OCI-LY7 (cell line): Measurements from ENCODE around the gene MAPK13. TPM values are rescaled to one million over a fixed set of nuclear protein-coding genes. Genes with fewer than 3 reads are reported as not detected.

Experiments used
- BruUV-seq: library from RNA; stranded (reverse); fragments of 400-500 nt; replicated peaks from 2 replicates; lab custom pipeline; 2021; lab: Mats Ljungman, UMichigan
- CTCF ChIA-PET: fragments of 300-600 bp; sonication (Branson Sonifier 250); formaldehyde crosslinking; loops from one replicate; lab custom pipeline; 2022; ENCODE audit warnings: antibody characterized with exemption; ENCODE audit not compliant: unreplicated experiment; lab: Charles Lee
- POLR2A ChIA-PET: fragments of 300-600 bp; sonication (Branson Sonifier 250); formaldehyde crosslinking; loops from one replicate; lab custom pipeline; 2022; ENCODE audit warnings: antibody characterized with exemption; lab: Charles Lee
- DNase-seq: peaks from one replicate; pipeline ENCODE4 v3.0.0-alpha.2; 2015; ENCODE audit warnings: low spot score
- H2AFZ ChIP-seq: fragments of 200-600 bp; sonication (generic), shearing (Covaris generic); 2 replicates; pipeline ENCODE4 v1.6.1; 2014; ENCODE audit warnings: mild to moderate bottlenecking, antibody characterized with exemption, low read length, moderate library complexity
- H3K27ac ChIP-seq: fragments of 200-600 bp; sonication (generic); 2 replicates; pipeline ENCODE4 v1.5.1; 2014; ENCODE audit warnings: mixed run types, low read depth, mild to moderate bottlenecking, moderate library complexity, low read length, inconsistent platforms; ENCODE audit not compliant: poor library complexity, severe bottlenecking
- H3K36me3 ChIP-seq: fragments of 200-600 bp; sonication (generic); 2 replicates; pipeline ENCODE4 v1.6.1; 2014; ENCODE audit warnings: mild to moderate bottlenecking, antibody characterized with exemption, low read length, moderate library complexity, mixed read lengths; ENCODE audit not compliant: insufficient read depth
- H3K4me1 ChIP-seq: fragments of 200-600 bp; sonication (generic); 2 replicates; pipeline ENCODE4 v1.5.1; 2014; ENCODE audit warnings: mild to moderate bottlenecking, low read length; ENCODE audit not compliant: insufficient read depth, poor library complexity, severe bottlenecking
- H3K4me2 ChIP-seq: fragments of 200-600 bp; sonication (generic); 2 replicates; pipeline ENCODE4 v1.6.1; 2014; ENCODE audit warnings: mild to moderate bottlenecking, low read length
- H3K4me3 ChIP-seq: fragments of 200-600 bp; sonication (generic); 2 replicates; pipeline ENCODE4 v1.5.1; 2014; ENCODE audit warnings: mild to moderate bottlenecking, low read depth, low read length; ENCODE audit not compliant: poor library complexity, severe bottlenecking
- H3K79me2 ChIP-seq: fragments of 200-600 bp; sonication (generic); 2 replicates; pipeline ENCODE4 v1.6.1; 2016; ENCODE audit warnings: low read depth, mild to moderate bottlenecking, low read length, moderate library complexity, mixed read lengths; ENCODE audit not compliant: insufficient read depth
- H3K9me2 ChIP-seq: fragments of 200-600 bp; sonication (generic); 2 replicates; pipeline ENCODE4 v1.6.1; 2016; ENCODE audit warnings: mild to moderate bottlenecking, low read length, mixed read lengths; ENCODE audit not compliant: insufficient read depth
- H3K9me3 ChIP-seq: fragments of 200-600 bp; sonication (generic); 2 replicates; pipeline ENCODE4 v1.6.1; 2014; ENCODE audit warnings: mild to moderate bottlenecking, mixed run types, low read length, mixed read lengths
- H4K20me1 ChIP-seq: fragments of 200-600 bp; sonication (generic); 2 replicates; pipeline ENCODE4 v1.6.1; 2014; ENCODE audit warnings: mild to moderate bottlenecking, antibody characterized with exemption, low read length, moderate library complexity, mixed read lengths; ENCODE audit not compliant: insufficient read depth
- CTCF ChIP-seq: fragments of 200-600 bp; sonication (generic); conservative IDR thresholded peaks from 2 replicates; pipeline ENCODE4 v1.5.1; 2014; ENCODE audit warnings: mild to moderate bottlenecking, antibody characterized with exemption, low read length, moderate library complexity, mixed read lengths
- EZH2phosphoT487 ChIP-seq: fragments of 200-600 bp; sonication (generic); IDR thresholded peaks from 2 replicates; pipeline ENCODE4 v1.6.1; 2018; ENCODE audit warnings: low read depth, borderline replicate concordance, mild to moderate bottlenecking, mixed run types, antibody characterized with exemption, low read length, moderate library complexity, mixed read lengths
- intact Hi-C: fragments of 100-400 bp; cut with micrococcal nuclease; formaldehyde crosslinking; loops from one replicate; pipeline ENCODE4 v1.10.0; 2022; ENCODE audit not compliant: unreplicated experiment
- total RNA-seq, 2 experiments: library from RNA; depleted of rRNA in 1 of 2; stranded (reverse); fragments of >200 nt in 1 of 2; shearing (Covaris generic) in 1 of 2; gene quantifications; 2 replicates each; pipeline ENCODE4 v1.2.3, GENCODE V29; 2014 to 2022

The MAPK13 gene
- total RNA-seq, 2 experiments from 2014 or later: 0.88 to 1.8 TPM

- no peak for DNase-seq
- no TSS peak for BruUV-seq
- Histone ChIP-seq H3K9me3 (peaks cover under 1% of the 10 kb centered on the region; the same call in 1 of the 2 replicates), H3K27ac (no peak overlapping the region), H2AFZ (no peak overlapping the region), H3K4me1 (no peaks in the 10 kb centered on the region), H3K4me3 (no peak overlapping the region), H3K9me2 (no peaks in the 10 kb centered on the region), H3K4me2 (no peak overlapping the region), H4K20me1 (no peaks in the 10 kb centered on the region), H3K36me3 (no peaks in the 10 kb centered on the region), H3K79me2 (no peaks in the 10 kb centered on the region)
- ChIA-PET POLR2A (interaction anchor here (0.7 to 1.0 kb wide), 2 partner anchors 10 to 29 kb away, joined by 3 read pairs; no protein-coding TSS in a partner anchor), CTCF (no interaction called here)
- intact Hi-C loops: no loop called here
- TF ChIP-seq CTCF (no peak), EZH2phosphoT487 (no peak)
These were observed 20.0 kb downstream of the MAPK13 start for GRCh38 chr6:36150283-36150682.

DNA sequence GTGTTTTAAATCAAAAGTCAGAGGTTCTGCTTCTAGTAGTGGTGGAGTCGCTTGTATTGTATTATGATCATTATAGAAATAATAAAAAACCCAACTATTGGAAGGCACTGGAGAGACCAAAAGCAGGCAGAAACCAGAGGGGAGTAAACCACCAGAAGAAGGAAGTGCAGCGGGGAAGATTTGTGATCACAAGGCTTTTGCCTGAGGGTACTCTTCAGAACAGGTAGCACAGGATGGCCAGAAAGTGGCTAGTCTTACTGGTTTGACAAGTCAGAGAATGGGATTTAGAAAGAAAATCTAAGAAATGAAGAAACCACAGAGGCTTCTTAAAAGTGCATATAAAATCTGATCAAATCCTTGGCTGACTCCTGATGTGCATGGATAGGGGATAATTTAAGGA, 24.0 kb downstream of the MAPK13 start:
- Histone ChIP-seq H4K20me1 (no peaks in the 10 kb centered on the region), H3K79me2 (no peaks in the 10 kb centered on the region), H3K9me3 (peaks cover 9% of the 10 kb centered on the region; the same call in 1 of the 2 replicates), H3K4me3 (no peak overlapping the region), H2AFZ (no peak overlapping the region), H3K4me2 (no peak overlapping the region), H3K36me3 (no peaks in the 10 kb centered on the region), H3K9me2 (no peaks in the 10 kb centered on the region), H3K27ac (no peak overlapping the region), H3K4me1 (no peaks in the 10 kb centered on the region)
- no TSS peak for BruUV-seq
- ChIA-PET POLR2A (interaction anchor here (0.6 kb wide), 1 partner anchor 933 kb away, joined by 6 read pairs; no protein-coding TSS in a partner anchor), CTCF (no interaction called here)
- intact Hi-C loops: no loop called here
- no peak for DNase-seq
- TF ChIP-seq CTCF: no peak
- no peak for TF ChIP-seq EZH2phosphoT487

DNA sequence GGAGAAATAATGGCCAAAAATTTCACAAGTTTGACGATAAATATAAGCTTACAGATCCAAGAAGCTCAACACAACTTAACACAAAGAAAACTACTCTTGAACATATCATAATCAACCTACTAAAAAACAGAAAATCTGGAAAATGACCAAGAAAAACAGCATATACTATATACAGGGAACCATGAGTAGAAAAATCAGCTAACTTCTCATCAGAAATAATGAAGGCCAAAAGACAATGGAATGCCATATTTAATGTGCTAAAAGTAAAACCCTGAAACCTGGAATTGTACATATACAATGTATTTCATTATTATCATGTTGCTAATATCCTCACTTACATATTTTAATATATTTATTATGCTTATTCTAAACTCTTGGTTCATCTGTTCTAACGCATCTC, 25.3 kb downstream of the MAPK13 start:
- intact Hi-C loops: no loop called here
- H3K9me3 ChIP-seq: peaks cover 9% of the 10 kb centered on the region; the same call in 1 of the 2 replicates
- no peak overlapping the region for H3K4me2 ChIP-seq
- no peak for TF ChIP-seq CTCF
- TF ChIP-seq EZH2phosphoT487: no peak
- ChIA-PET POLR2A (interaction anchor here (0.6 to 0.7 kb wide), 2 partner anchors 15 to 1125 kb away, joined by 3 read pairs; no protein-coding TSS in a partner anchor), CTCF (interaction anchor here (0.6 kb wide), 1 partner anchor 349 kb away, joined by 4 read pairs; no protein-coding TSS in a partner anchor)
- no peak overlapping the region for H3K4me3 ChIP-seq
- no peak overlapping the region for H2AFZ ChIP-seq
- H3K4me1 ChIP-seq: no peaks in the 10 kb centered on the region
- H3K27ac ChIP-seq: no peak overlapping the region
- no TSS peak for BruUV-seq
- H3K9me2 ChIP-seq: no peaks in the 10 kb centered on the region
- H4K20me1 ChIP-seq: no peaks in the 10 kb centered on the region
- DNase-seq: no peak
- H3K79me2 ChIP-seq: no peaks in the 10 kb centered on the region
- no peaks in the 10 kb centered on the region for H3K36me3 ChIP-seq
